NCI-H345 treated with DMSO at 0.1 percent for 48 hours (cell line): ENCODE results near the gene DAW1.
A peak's percentile ranks its signal among the peaks of the same experiment; 100 is the strongest.
"Not testable (repeated sequence)": the region's sequence is repeated elsewhere in the genome, so short reads cannot be mapped to it uniquely, and the experiment has no call there.

ENCODE experiments used
- DNase-seq: peaks from one replicate; lab custom pipeline; 2025; ENCODE audit not compliant: unreplicated experiment; lab: John Stamatoyannopoulos, UW

DAW1 gene

GRCh38 chr2:227871375-227871791, at the start of gene DAW1:
Gene DAW1 (plus strand): TSS chr2:227871631. CDS start chr2:227871690, 59 bp downstream.
- DNase-seq, result peak; percentile 14

DNA sequence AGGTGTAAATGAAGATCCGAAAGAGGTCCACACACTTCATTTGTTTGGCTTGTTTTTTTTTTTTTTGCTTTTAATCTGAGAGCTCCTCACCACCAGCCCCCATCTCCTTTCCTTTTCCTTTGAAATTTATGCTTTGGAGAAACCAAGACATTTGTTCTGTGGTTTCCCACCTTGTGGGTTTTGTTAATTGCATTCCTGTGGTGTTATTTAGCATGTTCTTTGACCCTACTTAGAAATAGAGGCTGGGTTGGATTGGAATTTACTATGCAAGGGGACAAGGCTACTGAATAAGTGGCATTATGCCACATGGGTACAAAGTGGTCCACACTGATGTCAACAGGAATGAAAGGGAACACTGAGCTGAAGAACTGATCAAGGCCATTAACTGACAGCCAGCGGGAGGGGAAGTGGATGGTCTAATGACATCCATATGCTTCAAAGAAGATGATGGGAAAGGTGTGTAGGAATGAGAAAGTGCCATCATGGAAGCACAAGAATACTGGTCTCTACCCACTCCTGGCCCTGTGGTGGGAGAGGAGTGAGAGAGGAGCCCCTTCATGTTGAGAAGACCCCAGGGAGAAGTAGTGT, 48.9 kb upstream of the DAW1 start:
- DNase-seq, result no peak

DNA sequence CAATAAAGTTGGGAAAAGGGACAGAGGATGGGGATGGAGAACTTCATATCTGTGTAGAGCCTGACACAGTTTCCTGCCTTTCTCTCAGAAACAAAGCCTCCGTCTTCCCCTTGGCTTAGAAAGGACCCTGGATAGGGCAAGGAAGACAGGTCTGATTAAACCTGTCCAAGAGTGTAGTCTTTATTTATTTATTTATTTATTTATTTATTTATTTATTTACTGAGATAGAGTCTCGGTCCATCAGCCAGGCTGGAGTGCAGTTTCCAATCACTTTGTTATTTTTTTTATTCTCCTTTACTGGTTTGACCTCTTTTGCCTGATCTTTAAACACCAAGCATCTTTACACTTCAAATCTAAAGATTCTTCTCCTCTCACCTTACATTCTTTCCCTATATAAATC, 47.5 kb upstream of the DAW1 start:
- DNase-seq, result no peak

- DNase-seq, result no peak
Observed at GRCh38 chr2:227824711-227825110, 46.7 kb upstream of the DAW1 start.

DNA sequence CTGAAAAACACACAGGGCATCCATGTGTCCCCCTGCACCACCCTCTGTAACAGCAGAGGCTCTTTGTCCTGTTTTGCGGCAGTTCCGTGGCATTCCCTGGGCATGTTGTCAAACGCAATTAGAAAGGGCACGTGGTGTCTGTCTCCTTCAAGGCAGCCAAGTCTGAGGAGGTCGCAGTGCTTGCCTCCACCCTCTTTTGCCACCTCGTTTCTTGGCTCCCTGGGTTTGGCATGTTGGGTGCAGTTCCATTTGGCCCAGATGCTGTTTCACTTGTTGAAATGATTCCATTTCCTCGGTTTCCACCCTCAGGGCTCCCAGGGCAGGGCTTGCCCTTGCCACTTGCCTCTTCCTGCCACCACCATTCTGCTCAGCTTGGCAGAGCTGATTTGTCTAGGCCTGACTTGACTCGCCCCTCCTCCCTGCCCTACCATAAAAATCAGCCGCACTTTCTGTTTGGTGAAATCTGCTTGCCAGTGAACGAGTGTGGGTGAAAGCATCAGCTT, 45.4 kb upstream of the DAW1 start:
- DNase-seq, result no peak

GRCh38 chr2:227826563-227826962, 44.9 kb upstream of the DAW1 start:
- DNase-seq, result no peak

- no peak for DNase-seq
Observed at GRCh38 chr2:227827143-227827542, 44.3 kb upstream of the DAW1 start.

GRCh38 chr2:227828477-227828912, 42.9 kb upstream of the DAW1 start:
- DNase-seq, result no peak

DNA sequence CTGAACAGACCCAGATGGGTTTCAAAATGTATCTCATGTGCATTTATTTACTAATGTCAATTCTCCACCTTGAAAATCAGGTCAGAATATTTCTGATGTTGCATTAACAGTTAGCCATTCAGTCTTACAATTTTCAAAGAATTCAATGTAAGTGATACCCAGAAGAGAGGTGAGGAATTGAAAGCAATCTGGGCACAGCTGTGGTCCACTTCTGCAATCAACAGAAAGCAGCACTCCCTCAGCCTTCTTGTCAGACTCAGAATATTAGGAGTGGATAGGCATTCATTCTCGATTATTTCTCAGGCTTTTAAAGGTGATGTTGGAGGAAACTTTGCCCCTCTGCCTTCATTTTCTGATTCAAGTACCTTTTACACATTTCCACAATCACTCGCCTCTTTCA, 42.1 kb upstream of the DAW1 start:
- DNase-seq, result no peak

DNA sequence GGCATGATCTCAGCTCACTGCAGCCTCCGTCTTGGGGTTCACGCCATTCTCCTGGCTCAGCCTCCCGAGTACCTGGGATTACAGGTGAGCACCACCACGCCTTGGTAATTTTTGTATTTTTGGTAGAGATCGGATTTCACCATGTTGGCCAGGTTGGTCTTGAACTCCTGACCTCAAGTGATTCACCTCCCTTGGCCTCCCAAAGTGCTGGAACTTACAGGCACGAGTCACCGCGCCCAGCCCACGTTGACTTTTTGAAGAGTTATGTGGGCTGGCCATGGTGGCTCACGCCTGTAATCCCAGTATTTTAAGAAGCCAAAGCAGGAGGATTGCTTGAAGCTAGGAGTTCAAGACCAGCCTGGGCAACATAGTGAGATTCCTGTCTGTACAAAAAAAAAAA, 37.0 kb upstream of the DAW1 start:
- no peak for DNase-seq

DNA sequence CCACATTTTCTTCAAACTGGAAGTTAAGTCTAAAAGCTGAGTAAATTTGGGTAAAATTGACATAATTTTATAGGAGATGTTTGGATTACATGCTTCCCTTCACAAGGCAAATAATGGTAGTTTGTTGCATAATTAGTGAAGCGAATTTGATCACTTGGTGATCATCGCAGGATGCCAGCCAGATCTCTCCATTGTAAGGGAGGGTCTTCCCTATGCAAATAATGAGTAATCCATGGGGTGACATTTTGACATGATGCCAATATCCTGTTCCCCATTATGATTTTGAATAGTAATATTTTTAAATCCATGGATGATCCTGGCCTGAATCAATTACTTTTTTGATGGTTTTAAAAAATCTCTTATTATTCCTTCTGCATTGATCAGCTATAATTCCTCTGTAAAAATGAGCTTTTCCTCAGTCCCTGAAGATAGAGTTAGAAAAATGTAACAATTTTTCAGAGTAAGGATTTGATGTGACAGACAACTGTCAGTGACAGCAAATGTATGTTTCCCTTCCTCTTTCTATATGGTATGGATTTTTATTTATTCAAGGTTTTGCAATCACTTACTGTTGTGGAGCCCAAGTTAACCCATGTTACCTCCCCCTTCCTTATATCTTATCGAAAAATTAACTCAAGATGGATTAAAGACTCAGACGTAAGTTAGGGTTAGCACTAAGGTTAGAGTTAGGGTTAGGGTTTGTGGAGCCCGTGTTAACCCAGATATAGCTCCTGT, 36.3 kb upstream of the DAW1 start:
- no peak for DNase-seq

GRCh38 chr2:227839339-227840129, 31.9 kb upstream of the DAW1 start:
- not testable (repeated sequence) for DNase-seq

DNA sequence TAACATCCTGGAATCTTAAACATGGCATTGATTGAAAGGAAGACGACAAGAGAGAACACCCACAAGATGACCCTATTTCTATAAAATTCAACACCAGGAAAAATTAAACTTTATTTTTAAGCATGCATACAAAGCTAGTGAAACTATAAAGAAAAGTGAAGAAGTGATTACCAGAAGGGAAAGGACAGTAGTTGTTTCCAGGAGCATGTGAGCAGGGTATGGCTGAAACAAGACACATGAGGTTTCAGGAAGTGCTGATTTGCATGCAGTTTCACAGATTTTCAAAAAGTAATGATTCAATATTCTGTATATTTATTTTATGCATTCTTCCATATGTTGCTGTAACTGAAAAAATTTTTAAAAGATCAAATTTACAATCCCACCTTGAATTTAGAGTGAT, 24.6 kb upstream of the DAW1 start:
- no peak for DNase-seq

- no peak for DNase-seq
Observed at GRCh38 chr2:227848146-227848545, 23.3 kb upstream of the DAW1 start.

DNA sequence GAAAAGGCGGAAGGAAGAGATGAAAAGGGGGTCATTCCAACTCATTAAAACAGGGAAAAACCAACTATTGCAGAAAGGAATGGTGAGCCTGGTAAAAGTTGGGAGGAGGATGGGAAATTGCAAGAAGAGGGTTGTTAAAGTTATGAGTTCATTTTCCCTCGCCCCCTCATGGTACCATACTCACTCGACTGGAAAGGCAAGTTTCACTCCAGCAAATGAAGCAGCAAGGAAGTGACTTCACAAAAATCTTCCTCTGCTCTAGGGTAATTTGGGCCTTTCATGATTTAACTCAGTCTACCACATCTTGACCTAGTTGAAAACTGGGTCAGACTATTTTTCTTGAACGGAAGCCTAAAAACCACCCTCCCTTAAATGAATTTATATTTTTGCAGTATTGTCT, 22.8 kb upstream of the DAW1 start:
- no peak for DNase-seq

DNA sequence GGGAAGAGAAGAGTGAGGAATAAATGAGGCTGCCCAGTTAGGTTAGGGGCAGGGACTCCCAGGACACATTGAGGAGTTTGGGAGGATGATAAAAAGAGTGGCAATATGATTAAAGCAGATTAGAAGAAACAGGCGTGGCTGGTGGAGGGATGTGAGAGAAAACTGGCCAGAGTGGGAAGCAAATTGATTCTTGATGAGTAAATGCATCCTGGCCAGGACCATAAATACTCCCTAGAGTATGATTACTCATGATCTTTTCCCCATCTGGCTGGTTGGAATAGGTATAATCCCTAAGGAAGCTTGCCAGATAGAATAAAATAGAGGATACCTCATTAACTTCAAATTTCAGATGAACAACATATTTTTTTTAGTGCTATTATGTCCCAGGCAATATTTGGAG, 21.5 kb upstream of the DAW1 start:
- no peak for DNase-seq

GRCh38 chr2:227853204-227853629, 18.2 kb upstream of the DAW1 start:
- DNase-seq, result no peak

- no peak for DNase-seq
Observed at GRCh38 chr2:227853765-227854271, 17.6 kb upstream of the DAW1 start.

- no peak for DNase-seq
Observed at GRCh38 chr2:227855440-227855839, 16.0 kb upstream of the DAW1 start.

DNA sequence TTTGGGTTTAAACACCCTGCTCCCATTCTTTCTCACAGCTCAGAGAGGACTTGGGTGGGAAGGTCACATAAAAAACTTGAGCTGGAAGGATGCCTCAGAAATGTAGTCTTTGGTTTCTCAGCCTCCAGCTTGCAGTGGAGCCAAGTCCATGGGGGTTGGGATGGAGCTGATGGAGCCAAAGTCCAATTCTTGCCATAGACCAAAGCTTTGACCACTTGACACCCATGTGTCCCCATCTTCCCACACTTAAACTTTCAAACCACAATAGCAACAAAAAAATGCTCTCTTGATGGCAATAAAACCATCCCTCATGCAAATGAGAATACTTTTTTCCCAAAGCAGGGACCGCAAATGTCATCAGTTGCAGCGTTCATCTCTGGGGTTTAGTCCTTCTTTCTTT, 14.7 kb upstream of the DAW1 start:
- no peak for DNase-seq

DNA sequence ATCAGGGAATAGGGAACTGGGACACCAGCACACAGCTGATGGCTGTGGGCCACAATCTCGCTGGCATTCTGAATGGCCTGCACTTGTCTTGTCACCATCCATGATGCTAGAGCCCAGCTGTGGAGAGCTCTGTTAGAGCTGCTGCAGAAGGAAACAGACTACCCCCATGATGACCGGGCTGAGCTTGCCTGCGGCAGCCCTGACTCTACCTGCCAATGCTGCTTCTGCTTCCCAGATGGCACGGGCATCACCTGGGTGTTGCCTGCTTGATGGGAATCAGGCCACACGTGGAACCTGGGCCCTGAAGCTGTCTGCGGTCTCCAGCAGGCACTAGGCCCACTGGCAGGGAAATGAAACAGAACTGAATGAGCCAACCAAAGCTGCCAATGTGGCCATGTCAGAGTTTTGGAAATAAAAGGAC, 11.2 kb upstream of the DAW1 start:
- DNase-seq, result no peak

- DNase-seq, result no peak
Observed at GRCh38 chr2:227861011-227861410, 10.4 kb upstream of the DAW1 start.
